ENCODE data around the gene TSPAN18. TPM values are rescaled to one million over a fixed set of nuclear protein-coding genes. Genes with fewer than 3 reads are reported as not detected.

Gene TSPAN18
- total and polyA plus RNA-seq, 2 of the 8 experiments (the other 6 are each of a cell fraction or from before 2014, with no cell fraction given) = 5.2 to 10.2 TPM

GRCh38 chr11:44928144-44928543 lies 201.4 kb downstream of the TSPAN18 start:
- H3K9me3 ChIP-seq (ENCODE audit: insufficient read depth in 2 of 2, low read depth in 1 of 2, low read length in 1 of 2) = no peaks in the 10 kb centered on the region
- H4K91ac ChIP-seq (replicated peaks; ENCODE audit: insufficient read length, low read length) = peak overlapping the region; percentile 70
- H3K27ac ChIP-seq (ENCODE audit: low read depth, low read length) = no peak overlapping the region
- no peak overlapping the region for H3K4ac ChIP-seq (replicated peaks; ENCODE audit: insufficient read length, low read depth, low read length)
- no peaks in the 10 kb centered on the region for H3K27me3 ChIP-seq (replicated peaks in 1 of 4; ENCODE audit: control insufficient read depth in 3 of 4, extremely low read depth in 1 of 4, insufficient read depth in 3 of 4, low read length in 3 of 4)
- H3K4me2 ChIP-seq (ENCODE audit: insufficient read depth in 1 of 2, low read depth in 2 of 2, low read length in 2 of 2) = peak overlapping the region in 1 of 2 experiments; percentile 7; a peak in 1 of 4 replicates
- peak overlapping the region; percentile 71; the same call in 1 of the 2 replicates for H2AK5ac ChIP-seq (ENCODE audit: low read depth, low read length)
- no peak for DNase-seq (ENCODE audit: low read depth in 1 of 2, low spot score in 2 of 2)
- no peak overlapping the region for H2BK5ac ChIP-seq (ENCODE audit: low read depth, low read length)
- H2AFZ ChIP-seq (ENCODE audit: low read length) = no peak overlapping the region
- CTCF ChIA-PET (ENCODE audit: partially characterized antibody) = interaction anchor here (0.7 to 24.5 kb wide), 28 partner anchors 10 to 564 kb away, joined by 3 to 1347 read pairs (median 6); no protein-coding TSS in a partner anchor
- H3K14ac ChIP-seq (ENCODE audit: insufficient read length) = no peak overlapping the region
- peaks cover 0 to 18% (median 13%) of the 10 kb centered on the region in 4 experiments; a peak in 6 of 7 replicates for H3K4me1 ChIP-seq (replicated peaks in 1 of 4; ENCODE audit: control insufficient read depth in 3 of 4, insufficient read depth in 4 of 4, low read length in 3 of 4)
- H3K9ac ChIP-seq (replicated peaks in 1 of 4; ENCODE audit: extremely low read depth in 1 of 4, low read depth in 3 of 4, low read length in 3 of 4) = no peak overlapping the region; a peak in 1 of 7 replicates
- no peaks in the 10 kb centered on the region for H4K20me1 ChIP-seq (replicated peaks in 1 of 2; ENCODE audit: control insufficient read depth in 1 of 2, insufficient read depth in 2 of 2, low read length in 2 of 2)
- H2BK120ac ChIP-seq (replicated peaks; ENCODE audit: low read depth, low read length) = no peak overlapping the region
- no peaks in the 10 kb centered on the region for H3K79me1 ChIP-seq (ENCODE audit: low read depth, low read length)
- no peak overlapping the region for H3K56ac ChIP-seq (replicated peaks; ENCODE audit: insufficient read length, low read depth, low read length)
- no peaks in the 10 kb centered on the region for H3K36me3 ChIP-seq (ENCODE audit: control insufficient read depth in 2 of 4, insufficient read depth in 4 of 4, low read length in 3 of 4)
- no peak for FAIRE-seq
- no peak overlapping the region for H2BK15ac ChIP-seq (ENCODE audit: low read length)
- 91% methylated on average over 4 of the region's 4 CpGs; no CpG with 5 or more reads in 1 of the 2 experiments for WGBS, 2 experiments (ENCODE audit: extremely low coverage in 1 of 2, insufficient coverage in 1 of 2, insufficient read length in 1 of 2, insufficient replicate concordance in 2 of 2, low coverage in 1 of 2, low lambda C conversion rate in 2 of 2, missing lambda C conversion rate in 1 of 2)
- no peak overlapping the region; the same call in 1 of the 2 replicates for H4K8ac ChIP-seq (ENCODE audit: extremely low read depth, insufficient read depth, low read length)
- H2BK20ac ChIP-seq (ENCODE audit: low read length) = 0 out of 2 replicates have a peak overlapping the region, but pooled peaks have one; percentile 5
- H3K23me2 ChIP-seq (ENCODE audit: low read depth, low read length) = no peaks in the 10 kb centered on the region
- 0 out of 2 replicates have a peak overlapping the region, but pooled peaks have one; percentile 33 for H2BK12ac ChIP-seq (ENCODE audit: low read depth, low read length)
- no peak overlapping the region for H3K4me3 ChIP-seq (ENCODE audit: extremely low read depth in 1 of 4, insufficient read depth in 2 of 4, low read depth in 3 of 4, low read length in 4 of 4)
- H3K23ac ChIP-seq (ENCODE audit: insufficient read length) = no peak overlapping the region
- H3K18ac ChIP-seq (ENCODE audit: extremely low read depth, low read length) = no peak overlapping the region
- H4K5ac ChIP-seq (ENCODE audit: insufficient read length, low read depth, low read length) = no peak overlapping the region
- POLR2A ChIA-PET (ENCODE audit: partially characterized antibody) = interaction anchor here (0.7 to 4.2 kb wide), 12 partner anchors 8 to 365 kb away, joined by 3 to 19 read pairs (median 4); no protein-coding TSS in a partner anchor
- no peaks in the 10 kb centered on the region for H3K79me2 ChIP-seq (ENCODE audit: control insufficient read depth in 1 of 2, insufficient read depth in 2 of 2, low read length in 2 of 2)
- no peak for TF ChIP-seq SAP30 (IDR thresholded peaks at IDR 0.05; ENCODE audit: insufficient read depth, insufficient replicate concordance, low read length)
- no peak for TF ChIP-seq CBX5 (IDR thresholded peaks at IDR 0.05; ENCODE audit: low read depth, low read length)
